ENCODE results near the gene MINDY4. TPM values are rescaled to one million over a fixed set of nuclear protein-coding genes. Genes with fewer than 3 reads are reported as not detected.
A peak's percentile ranks its signal among the peaks of the same experiment; 100 is the strongest.

MINDY4 gene
- total RNA-seq, 1 donor from 2014 or later, result 20.1 TPM

- TF ChIP-seq CTCF (IDR thresholded peaks at IDR 0.05), result no peak
- Histone ChIP-seq H3K4me1 (peaks cover 41% of the 10 kb centered on the region), H3K9me3 (no peaks in the 10 kb centered on the region), H3K27ac (peak overlapping the region; percentile 82), H3K4me3 (no peak overlapping the region), H3K27me3 (no peaks in the 10 kb centered on the region), H3K36me3 (no peaks in the 10 kb centered on the region)
- DNase-seq (no peak), ATAC-seq (no peak)
- intact Hi-C loops (cut with DNase I), result no loop called here
These were observed 130.6 kb downstream of the MINDY4 start for GRCh38 chr7:30901856-30902255.

- Histone ChIP-seq H3K27me3 (no peaks in the 10 kb centered on the region), H3K4me3 (no peak overlapping the region), H3K4me1 (peaks cover 43% of the 10 kb centered on the region), H3K27ac (peak overlapping the region; percentile 47), H3K9me3 (no peaks in the 10 kb centered on the region), H3K36me3 (no peaks in the 10 kb centered on the region)
- TF ChIP-seq CTCF (IDR thresholded peaks at IDR 0.05), result no peak
- intact Hi-C loops (cut with DNase I), result no loop called here
- ATAC-seq, result no peak
- no peak for DNase-seq
These were observed 131.2 kb downstream of the MINDY4 start for GRCh38 chr7:30902466-30902865.

- Histone ChIP-seq H3K9me3 (no peaks in the 10 kb centered on the region), H3K36me3 (no peaks in the 10 kb centered on the region), H3K27ac (peak overlapping the region; percentile 47), H3K4me1 (peaks cover 48% of the 10 kb centered on the region), H3K27me3 (no peaks in the 10 kb centered on the region), H3K4me3 (no peak overlapping the region)
- no peak for TF ChIP-seq CTCF (IDR thresholded peaks at IDR 0.05)
- intact Hi-C loops (cut with DNase I), result no loop called here
- ATAC-seq (no peak), DNase-seq (no peak)
These were observed 131.9 kb downstream of the MINDY4 start for GRCh38 chr7:30903146-30903545.

- H3K27me3 ChIP-seq, result no peaks in the 10 kb centered on the region
- peaks cover 47% of the 10 kb centered on the region for H3K4me1 ChIP-seq
- H3K9me3 ChIP-seq, result no peaks in the 10 kb centered on the region
- no peak for TF ChIP-seq CTCF (IDR thresholded peaks at IDR 0.05)
- H3K36me3 ChIP-seq, result no peaks in the 10 kb centered on the region
- peak overlapping the region; percentile 58 for H3K27ac ChIP-seq
- intact Hi-C loops (cut with DNase I), result no loop called here
- ATAC-seq, result no peak
- no peak overlapping the region for H3K4me3 ChIP-seq
- DNase-seq, result no peak
These were observed 133.3 kb downstream of the MINDY4 start for GRCh38 chr7:30904561-30904960.

- Histone ChIP-seq H3K9me3 (no peaks in the 10 kb centered on the region), H3K27ac (peak overlapping the region; percentile 58), H3K4me1 (peaks cover 50% of the 10 kb centered on the region), H3K36me3 (no peaks in the 10 kb centered on the region), H3K27me3 (no peaks in the 10 kb centered on the region), H3K4me3 (no peak overlapping the region)
- TF ChIP-seq CTCF (IDR thresholded peaks at IDR 0.05), result no peak
- intact Hi-C loops (cut with DNase I), result no loop called here
- ATAC-seq (peak; percentile 5), DNase-seq (no peak)
These were observed 134.1 kb downstream of the MINDY4 start for GRCh38 chr7:30905078-30906012.

Data from upper lobe of right lung (tissue), 1 donor.